GM12892 (cell line): ENCODE results near the gene MYO1D.
"Not testable (repeated sequence)": the region's sequence is repeated elsewhere in the genome, so short reads cannot be mapped to it uniquely, and the experiment has no call there.

Source experiments
- DNase-seq: peaks from one replicate; pipeline ENCODE4 v3.0.0; 2011; ENCODE audit not compliant: insufficient read length
- FAIRE-seq: peaks from 2 replicates; lab custom pipeline; 2011; peaks lifted over from hg19 to GRCh38; lab: Jason Lieb, UNC
- POLR2A ChIP-seq: IDR thresholded peaks from 2 replicates; pipeline ENCODE4 v1.6.1; 2011; ENCODE audit warnings: low read depth, low read length, control low read depth
- POLR2AphosphoS5 ChIP-seq: IDR thresholded peaks from 2 replicates; pipeline ENCODE4 v1.6.1; 2011; ENCODE audit warnings: low read depth, low read length, control low read depth
- TAF1 ChIP-seq: IDR thresholded peaks from 2 replicates; pipeline ENCODE4 v1.6.1; 2011; ENCODE audit warnings: low read depth, mild to moderate bottlenecking, control low read depth, low read length, borderline replicate concordance

Gene MYO1D

GRCh38 chr17:32453370-32453769, 423.6 kb downstream of the MYO1D start:
- no peak for DNase-seq
- no peak for TF ChIP-seq TAF1
- TF ChIP-seq POLR2A, result no peak
- TF ChIP-seq POLR2AphosphoS5, result no peak
- FAIRE-seq, result no peak

- no peak for DNase-seq
- TF ChIP-seq POLR2A, result no peak
- no peak for TF ChIP-seq TAF1
- TF ChIP-seq POLR2AphosphoS5, result no peak
- FAIRE-seq, result no peak
These were observed 424.6 kb downstream of the MYO1D start for GRCh38 chr17:32452281-32452680.

- no peak for FAIRE-seq
- no peak for DNase-seq
- no peak for TF ChIP-seq POLR2AphosphoS5
- no peak for TF ChIP-seq POLR2A
- TF ChIP-seq TAF1, result no peak
These were observed 425.0 kb downstream of the MYO1D start for GRCh38 chr17:32451879-32452278.

GRCh38 chr17:32450379-32450778, 426.5 kb downstream of the MYO1D start:
- not testable (repeated sequence) for FAIRE-seq, DNase-seq

- TF ChIP-seq TAF1, result no peak
- no peak for TF ChIP-seq POLR2A
- TF ChIP-seq POLR2AphosphoS5, result no peak
- no peak for FAIRE-seq
- no peak for DNase-seq
These were observed 427.0 kb downstream of the MYO1D start for GRCh38 chr17:32449963-32450362.

- FAIRE-seq (no peak), DNase-seq (no peak)
- TF ChIP-seq TAF1, result no peak
- no peak for TF ChIP-seq POLR2A
- TF ChIP-seq POLR2AphosphoS5, result no peak
These were observed 430.0 kb downstream of the MYO1D start for GRCh38 chr17:32446949-32447348.

- FAIRE-seq, result no peak
- DNase-seq, result no peak
- TF ChIP-seq TAF1 (no peak), POLR2A (no peak), POLR2AphosphoS5 (no peak)
These were observed 431.0 kb downstream of the MYO1D start for GRCh38 chr17:32445971-32446370.

GRCh38 chr17:32445497-32445896, 431.4 kb downstream of the MYO1D start:
- DNase-seq, result no peak
- TF ChIP-seq POLR2AphosphoS5 (no peak), POLR2A (no peak)
- FAIRE-seq, result no peak

- no peak for FAIRE-seq
- TF ChIP-seq POLR2AphosphoS5 (no peak), TAF1 (no peak), POLR2A (no peak)
- DNase-seq, result no peak
These were observed 431.9 kb downstream of the MYO1D start for GRCh38 chr17:32445074-32445415.

GRCh38 chr17:32444301-32445073, 432.4 kb downstream of the MYO1D start, which contains the start of gene PSMD11:
Gene PSMD11 (plus strand): TSS chr17:32444510. CDS start chr17:32444524, 14 bp downstream.
- TF ChIP-seq TAF1 (peak; percentile 85; the same call in 1 of the 2 replicates), POLR2AphosphoS5 (no peak), POLR2A (peak; percentile 70; the same call in 1 of the 2 replicates)
- peak; percentile 98 for FAIRE-seq
- peak; percentile 97 for DNase-seq

- DNase-seq, result no peak
- TF ChIP-seq POLR2AphosphoS5 (no peak), TAF1 (no peak), POLR2A (no peak)
- FAIRE-seq, result no peak
These were observed 433.1 kb downstream of the MYO1D start for GRCh38 chr17:32443827-32444300.
